ENCODE measurements around the gene UPF1. TPM values are rescaled to one million over a fixed set of nuclear protein-coding genes. Genes with fewer than 3 reads are reported as not detected.

UPF1 gene
- polyA plus RNA-seq, 2 of the 4 experiments (the other 2 are of a cell fraction), result 19.2 to 28.6 TPM

- H3K4me1 ChIP-seq, result no peaks in the 10 kb centered on the region
- no peak overlapping the region for H3K4me3 ChIP-seq
- WGBS (ENCODE audit: missing lambda C conversion rate), result 100% methylated on average over 2 of the region's 25 CpGs
- H3K27ac ChIP-seq, result no peak overlapping the region
- no peak overlapping the region for H3K4me2 ChIP-seq
- CTCF ChIA-PET, result interaction anchor here (0.7 to 1.3 kb wide), 6 partner anchors 8 to 29 kb away, joined by 3 to 6 read pairs (median 4); partner anchors contain the start of gene CERS1
- DNase-seq (ENCODE audit: low read depth in 1 of 2, low spot score in 1 of 2) (no peak), ATAC-seq (no peak), FAIRE-seq (no peak)
- H3K9me3 ChIP-seq, result no peaks in the 10 kb centered on the region
- POLR2A ChIA-PET, result no interaction called here
- TF ChIP-seq ZNF302 (CRISPR knock-in tag; IDR thresholded peaks at IDR 0.05) (no peak), ZC3H11A (IDR thresholded peaks at IDR 0.05) (no peak), SMC3 (IDR thresholded peaks at IDR 0.05) (no peak), HEYL (CRISPR knock-in tag; IDR thresholded peaks at IDR 0.05) (no peak)
Measured at GRCh38 chr19:18904334-18905057, 72.7 kb downstream of the UPF1 start.

- Histone ChIP-seq H3K4me2 (no peak overlapping the region), H3K27ac (no peak overlapping the region), H3K4me3 (no peak overlapping the region), H3K4me1 (no peaks in the 10 kb centered on the region), H3K9me3 (no peaks in the 10 kb centered on the region)
- ChIA-PET POLR2A (no interaction called here), CTCF (interaction anchor here (0.7 to 1.3 kb wide), 4 partner anchors 9 to 29 kb away, joined by 3 to 5 read pairs (median 4); partner anchors contain the start of gene CERS1)
- DNase-seq (ENCODE audit: low read depth in 1 of 2, low spot score in 1 of 2) (no peak), ATAC-seq (no peak), FAIRE-seq (no peak)
- TF ChIP-seq EHF (CRISPR knock-in tag; IDR thresholded peaks at IDR 0.05) (no peak), FOSL2 (IDR thresholded peaks at IDR 0.05) (no peak), FOSL2 (CRISPR knock-in tag; IDR thresholded peaks at IDR 0.05) (no peak), PBX3 (IDR thresholded peaks at IDR 0.05) (no peak), POLR2AphosphoS2 (conservative IDR thresholded peaks at IDR 0.05; ENCODE audit: low read length) (no peak), BHLHE40 (IDR thresholded peaks at IDR 0.05; ENCODE audit: low read depth, low read length) (no peak), ZSCAN20 (CRISPR knock-in tag; IDR thresholded peaks at IDR 0.05) (no peak), TP53 (CRISPR knock-in tag; IDR thresholded peaks at IDR 0.05) (no peak), RAD21 (conservative IDR thresholded peaks at IDR 0.05 in 1 of 2, IDR thresholded peaks at IDR 0.05 in 1 of 2) (no peak), ESRRA (IDR thresholded peaks at IDR 0.05; ENCODE audit: borderline replicate concordance, low read length) (no peak), HMGXB4 (CRISPR knock-in tag; IDR thresholded peaks at IDR 0.05; ENCODE audit: borderline replicate concordance) (no peak), NPAS2 (CRISPR knock-in tag; IDR thresholded peaks at IDR 0.05; ENCODE audit: borderline replicate concordance) (no peak)
- 82% methylated on average over 3 of the region's 8 CpGs for WGBS (ENCODE audit: missing lambda C conversion rate)
Measured at GRCh38 chr19:18905058-18905456, 73.3 kb downstream of the UPF1 start.

GRCh38 chr19:18905513-18906236, 73.9 kb downstream of the UPF1 start:
- no peak; a peak in 1 of 6 replicates for ATAC-seq
- POLR2A ChIA-PET, result no interaction called here

More at GRCh38 chr19:18905513-18906236, 73.9 kb downstream of the UPF1 start:
- H3K4me2 ChIP-seq, result no peak overlapping the region
- no peaks in the 10 kb centered on the region for H3K4me1 ChIP-seq
- no peak overlapping the region for H3K27ac ChIP-seq
- WGBS (ENCODE audit: missing lambda C conversion rate), result 97% methylated on average over 15 of the region's 26 CpGs
- no peak overlapping the region for H3K4me3 ChIP-seq
- no peaks in the 10 kb centered on the region for H3K9me3 ChIP-seq
- FAIRE-seq (no peak), DNase-seq (ENCODE audit: low read depth in 1 of 2, low spot score in 1 of 2) (no peak)
- TF ChIP-seq HOXA7 (CRISPR knock-in tag; IDR thresholded peaks at IDR 0.05), result no peak
- CTCF ChIA-PET, result interaction anchor here (1.2 to 1.3 kb wide), 2 partner anchors 11 to 13 kb away, joined by 3 to 4 read pairs; no protein-coding TSS in a partner anchor

All from A549 (cell line).